ENCODE results near the gene BMP10. TPM values are rescaled to one million over a fixed set of nuclear protein-coding genes. Genes with fewer than 3 reads are reported as not detected.

Gene BMP10
- total and polyA plus RNA-seq, 2 of the 13 experiments (the other 11 are each of a cell fraction or from before 2014, with no cell fraction given) = not detected

DNA sequence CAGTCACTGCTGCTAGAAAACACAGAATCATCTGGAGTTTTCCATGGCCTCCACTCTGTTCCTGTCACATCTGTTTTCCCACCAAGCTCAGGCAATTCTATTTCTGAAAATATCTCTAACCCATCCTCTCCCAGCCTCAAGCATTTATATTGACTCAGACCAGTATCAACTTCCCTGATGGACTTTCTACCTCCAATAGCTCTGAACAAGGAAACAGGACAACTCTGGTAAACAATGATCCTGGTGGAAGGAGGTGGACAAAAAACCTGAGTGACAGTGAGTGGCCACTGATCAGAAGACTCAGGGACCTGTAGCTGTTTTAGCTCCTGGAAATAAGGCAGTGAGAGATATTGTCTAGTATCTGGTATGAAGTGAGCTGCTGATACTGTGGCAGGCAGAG is 23.4 kb downstream of the BMP10 start:
- intact Hi-C loops (cut with micrococcal nuclease; ENCODE audit: unreplicated experiment) (no loop called here), in situ Hi-C loops (cut with HindIII; ENCODE audit: extremely low pct_ligation_motif_present, low pct_unique_long_range_greater_than_20kb) (no loop called here)
- Histone ChIP-seq H3K4me2 (ENCODE audit: low read depth, low read length) (no peak overlapping the region), H2AFZ (ENCODE audit: low read length) (no peak overlapping the region), H4K20me1 (ENCODE audit: insufficient read depth, low read length) (no peaks in the 10 kb centered on the region), H3K9ac (ENCODE audit: insufficient read depth, low read depth, low read length) (no peak overlapping the region), H3K27me3 (ENCODE audit: control insufficient read depth in 1 of 2, insufficient read depth in 2 of 2, low read length in 2 of 2) (peaks cover 0 to 24% of the 10 kb centered on the region in 2 experiments; a peak in 2 of 5 replicates), H3K4me1 (ENCODE audit: insufficient read depth, low read length) (no peaks in the 10 kb centered on the region; the same call in 1 of the 2 replicates), H3K79me2 (ENCODE audit: insufficient read depth, low read length) (no peaks in the 10 kb centered on the region), H3K9me3 (ENCODE audit: low read length) (no peaks in the 10 kb centered on the region), H3K4me3 (replicated peaks in 1 of 3; ENCODE audit: insufficient read depth in 1 of 3, low read depth in 2 of 3, low read length in 3 of 3) (no peak overlapping the region), H3K36me3 (replicated peaks in 1 of 2; ENCODE audit: control insufficient read depth in 1 of 2, insufficient read depth in 2 of 2, low read length in 2 of 2) (no peaks in the 10 kb centered on the region), H3K27ac (ENCODE audit: extremely low read length, insufficient read depth, low read length) (no peak overlapping the region)
- ATAC-seq (peak; percentile 61), DNase-seq (ENCODE audit: low spot score) (no peak), FAIRE-seq (no peak)
- no peak for TF ChIP-seq HES4 (CRISPR knock-in tag; IDR thresholded peaks at IDR 0.05; ENCODE audit: borderline replicate concordance)
- TF ChIP-seq, protein P1, sequence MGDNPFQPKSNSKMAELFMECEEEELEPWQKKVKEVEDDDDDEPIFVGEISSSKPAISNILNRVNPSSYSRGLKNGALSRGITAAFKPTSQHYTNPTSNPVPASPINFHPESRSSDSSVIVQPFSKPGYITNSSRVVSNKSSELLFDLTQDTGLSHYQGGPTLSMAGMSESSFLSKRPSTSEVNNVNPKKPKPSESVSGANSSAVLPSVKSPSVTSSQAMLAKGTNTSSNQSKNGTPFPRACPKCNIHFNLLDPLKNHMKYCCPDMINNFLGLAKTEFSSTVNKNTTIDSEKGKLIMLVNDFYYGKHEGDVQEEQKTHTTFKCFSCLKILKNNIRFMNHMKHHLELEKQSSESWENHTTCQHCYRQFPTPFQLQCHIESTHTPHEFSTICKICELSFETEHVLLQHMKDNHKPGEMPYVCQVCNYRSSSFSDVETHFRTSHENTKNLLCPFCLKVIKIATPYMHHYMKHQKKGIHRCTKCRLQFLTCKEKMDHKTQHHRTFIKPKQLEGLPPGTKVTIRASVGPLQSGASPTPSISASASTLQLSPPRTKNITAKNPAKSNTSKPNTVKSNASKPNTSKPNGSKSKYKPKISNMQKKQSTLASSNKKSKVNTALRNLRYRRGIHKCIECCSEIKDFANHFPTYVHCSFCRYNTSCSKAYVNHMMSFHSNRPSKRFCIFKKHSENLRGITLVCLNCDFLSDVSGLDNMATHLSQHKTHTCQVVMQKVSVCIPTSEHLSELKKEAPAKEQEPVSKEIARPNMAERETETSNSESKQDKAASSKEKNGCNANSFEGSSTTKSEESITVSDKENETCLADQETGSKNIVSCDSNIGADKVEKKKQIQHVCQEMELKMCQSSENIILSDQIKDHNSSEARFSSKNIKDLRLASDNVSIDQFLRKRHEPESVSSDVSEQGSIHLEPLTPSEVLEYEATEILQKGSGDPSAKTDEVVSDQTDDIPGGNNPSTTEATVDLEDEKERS (CRISPR knock-in tag; IDR thresholded peaks at IDR 0.05) = no peak
- TF ChIP-seq HMG20B (CRISPR knock-in tag; conservative IDR thresholded peaks at IDR 0.05) = no peak
- TF ChIP-seq, protein P2, sequence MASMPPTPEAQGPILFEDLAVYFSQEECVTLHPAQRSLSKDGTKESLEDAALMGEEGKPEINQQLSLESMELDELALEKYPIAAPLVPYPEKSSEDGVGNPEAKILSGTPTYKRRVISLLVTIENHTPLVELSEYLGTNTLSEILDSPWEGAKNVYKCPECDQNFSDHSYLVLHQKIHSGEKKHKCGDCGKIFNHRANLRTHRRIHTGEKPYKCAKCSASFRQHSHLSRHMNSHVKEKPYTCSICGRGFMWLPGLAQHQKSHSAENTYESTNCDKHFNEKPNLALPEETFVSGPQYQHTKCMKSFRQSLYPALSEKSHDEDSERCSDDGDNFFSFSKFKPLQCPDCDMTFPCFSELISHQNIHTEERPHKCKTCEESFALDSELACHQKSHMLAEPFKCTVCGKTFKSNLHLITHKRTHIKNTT (CRISPR knock-in tag; IDR thresholded peaks at IDR 0.05) = no peak
- TF ChIP-seq NCOA1 (CRISPR knock-in tag; IDR thresholded peaks at IDR 0.05) = no peak
- TF ChIP-seq RAD21 (CRISPR knock-in tag; IDR thresholded peaks at IDR 0.05) = no peak
- TF ChIP-seq ZNF44 (CRISPR knock-in tag; IDR thresholded peaks at IDR 0.05) = no peak
- POLR2A ChIA-PET = no interaction called here
- BruUV-seq (replicated peaks) = no TSS peak
- CTCF ChIA-PET (ENCODE audit: low intra/inter-chr PET ratio, low total read pairs) = no interaction called here

Data from HepG2 (cell line).